ENCODE data around the gene CDH13. TPM values are rescaled to one million over a fixed set of nuclear protein-coding genes. Genes with fewer than 3 reads are reported as not detected.

Gene CDH13
- total RNA-seq, 3 donors from 2014 or later: 4.9 to 11.2 (median 9.8) TPM

GRCh38 chr16:83390759-83391158, 764.0 kb downstream of the CDH13 start:
- no peaks in the 10 kb centered on the region for H3K9me3 ChIP-seq
- DNase-seq (no peak), ATAC-seq (no peak)
- TF ChIP-seq CTCF (IDR thresholded peaks at IDR 0.05): no peak
- intact Hi-C loops (cut with DNase I, micrococcal nuclease): no loop called here
- H3K4me1 ChIP-seq (ENCODE audit: low read depth): no peaks in the 10 kb centered on the region
- H3K4me3 ChIP-seq: no peak overlapping the region
- H3K36me3 ChIP-seq (ENCODE audit: low read depth): no peaks in the 10 kb centered on the region

- TF ChIP-seq CTCF (IDR thresholded peaks at IDR 0.05): no peak
- Histone ChIP-seq H3K4me3 (no peak overlapping the region), H3K36me3 (ENCODE audit: low read depth) (no peaks in the 10 kb centered on the region), H3K4me1 (ENCODE audit: low read depth) (no peaks in the 10 kb centered on the region), H3K9me3 (no peaks in the 10 kb centered on the region)
- DNase-seq (no peak), ATAC-seq (no peak)
- intact Hi-C loops (cut with DNase I, micrococcal nuclease): no loop called here
These were observed 766.0 kb downstream of the CDH13 start for GRCh38 chr16:83392743-83393142.

GRCh38 chr16:83393196-83393981, 766.6 kb downstream of the CDH13 start:
- Histone ChIP-seq H3K4me1 (ENCODE audit: low read depth) (no peaks in the 10 kb centered on the region), H3K4me3 (no peak overlapping the region), H3K9me3 (no peaks in the 10 kb centered on the region), H3K36me3 (ENCODE audit: low read depth) (no peaks in the 10 kb centered on the region)
- DNase-seq (no peak), ATAC-seq (no peak)
- intact Hi-C loops (cut with DNase I, micrococcal nuclease): no loop called here
- no peak for TF ChIP-seq CTCF (IDR thresholded peaks at IDR 0.05)

- no peak for TF ChIP-seq CTCF (IDR thresholded peaks at IDR 0.05)
- Histone ChIP-seq H3K9me3 (no peaks in the 10 kb centered on the region), H3K36me3 (ENCODE audit: low read depth) (no peaks in the 10 kb centered on the region), H3K4me1 (ENCODE audit: low read depth) (no peaks in the 10 kb centered on the region), H3K4me3 (no peak overlapping the region)
- DNase-seq (no peak), ATAC-seq (no peak)
- intact Hi-C loops (cut with DNase I, micrococcal nuclease): no loop called here
These were observed 771.0 kb downstream of the CDH13 start for GRCh38 chr16:83397601-83398291.

GRCh38 chr16:83400234-83400633, 773.5 kb downstream of the CDH13 start:
- no peak for ATAC-seq
- intact Hi-C loops (cut with DNase I, micrococcal nuclease): no loop called here
- no peak for TF ChIP-seq CTCF (IDR thresholded peaks at IDR 0.05)
- no peak for DNase-seq
- Histone ChIP-seq H3K36me3 (ENCODE audit: low read depth) (no peaks in the 10 kb centered on the region), H3K4me3 (no peak overlapping the region), H3K9me3 (no peaks in the 10 kb centered on the region), H3K4me1 (ENCODE audit: low read depth) (no peaks in the 10 kb centered on the region)

Data from mucosa of descending colon (tissue), 3 donors.